ENCODE data around the gene SRP54. TPM values are rescaled to one million over a fixed set of nuclear protein-coding genes. Genes with fewer than 3 reads are reported as not detected.
A peak's percentile ranks its signal among the peaks of the same experiment; 100 is the strongest.
"Not testable (repeated sequence)": the region's sequence is repeated elsewhere in the genome, so short reads cannot be mapped to it uniquely, and the experiment has no call there.

Gene SRP54
- total RNA-seq, 2 donors from 2014 or later: 38.3 to 43.4 TPM

GRCh38 chr14:34980337-34980900, 2.4 kb upstream of the SRP54 start:
- DNase-seq (no peak), ATAC-seq (no peak)
- intact Hi-C loops (cut with DNase I, micrococcal nuclease): no loop called here

GRCh38 chr14:34981743-34982420, 910 bp upstream of the SRP54 start:
- intact Hi-C loops (cut with DNase I, micrococcal nuclease): no loop called here
- ATAC-seq (peak; percentile 8), DNase-seq (peak in 1 of 2 donors; percentile 46)

GRCh38 chr14:34983148-34983760, 462 bp downstream of the SRP54 start:
- DNase-seq (no peak), ATAC-seq (peak; percentile 19)
- intact Hi-C loops (cut with DNase I, micrococcal nuclease): no loop called here

GRCh38 chr14:34983786-34984185, 994 bp downstream of the SRP54 start:
- intact Hi-C loops (cut with DNase I, micrococcal nuclease): no loop called here
- no peak for ATAC-seq
- DNase-seq: no peak

GRCh38 chr14:34985740-34986139, 2.9 kb downstream of the SRP54 start:
- ATAC-seq: no peak
- intact Hi-C loops (cut with DNase I, micrococcal nuclease): no loop called here
- no peak for DNase-seq

- ATAC-seq: no peak
- intact Hi-C loops (cut with DNase I, micrococcal nuclease): no loop called here
- no peak for DNase-seq
Observed at GRCh38 chr14:34987180-34987579, 4.4 kb downstream of the SRP54 start.

- no peak for ATAC-seq
- no peak for DNase-seq
- intact Hi-C loops (cut with DNase I, micrococcal nuclease): no loop called here
Observed at GRCh38 chr14:34989762-34990161, 7.0 kb downstream of the SRP54 start.

GRCh38 chr14:34993426-34993825, 10.6 kb downstream of the SRP54 start:
- intact Hi-C loops (cut with DNase I, micrococcal nuclease): no loop called here
- DNase-seq (no peak), ATAC-seq (no peak)

GRCh38 chr14:34994668-34995067, 11.9 kb downstream of the SRP54 start:
- ATAC-seq (no peak), DNase-seq (no peak)
- intact Hi-C loops (cut with DNase I, micrococcal nuclease): no loop called here

- ATAC-seq: no peak
- intact Hi-C loops (cut with DNase I, micrococcal nuclease): no loop called here
- DNase-seq: no peak
Observed at GRCh38 chr14:34997762-34998161, 15.0 kb downstream of the SRP54 start.

- ATAC-seq: no peak
- DNase-seq: no peak
- intact Hi-C loops (cut with DNase I, micrococcal nuclease): no loop called here
Observed at GRCh38 chr14:34999500-34999899, 16.7 kb downstream of the SRP54 start.

- ATAC-seq (no peak), DNase-seq (no peak)
- intact Hi-C loops (cut with DNase I, micrococcal nuclease): no loop called here
Observed at GRCh38 chr14:35001621-35002020, 18.8 kb downstream of the SRP54 start.

- ATAC-seq (peak; percentile 54), DNase-seq (no peak)
- intact Hi-C loops (cut with DNase I, micrococcal nuclease): no loop called here
Observed at GRCh38 chr14:35004839-35005238, 22.0 kb downstream of the SRP54 start.

- DNase-seq (no peak), ATAC-seq (no peak)
- intact Hi-C loops (cut with DNase I, micrococcal nuclease): no loop called here
Observed at GRCh38 chr14:35016568-35016967, 33.8 kb downstream of the SRP54 start.

GRCh38 chr14:35020713-35021112, 37.9 kb downstream of the SRP54 start:
- DNase-seq: no peak
- intact Hi-C loops (cut with DNase I, micrococcal nuclease): no loop called here
- ATAC-seq: no peak

GRCh38 chr14:35028435-35028834, 45.6 kb downstream of the SRP54 start:
- DNase-seq (no peak), ATAC-seq (no peak)
- intact Hi-C loops (cut with DNase I, micrococcal nuclease): no loop called here

- intact Hi-C loops (cut with DNase I, micrococcal nuclease): no loop called here
- DNase-seq: no peak
- no peak for ATAC-seq
Observed at GRCh38 chr14:35032562-35032961, 49.8 kb downstream of the SRP54 start.

GRCh38 chr14:35034440-35034833, 51.6 kb downstream of the SRP54 start:
- DNase-seq: no peak
- intact Hi-C loops (cut with DNase I, micrococcal nuclease): no loop called here
- no peak for ATAC-seq

- intact Hi-C loops (cut with DNase I, micrococcal nuclease); DNase-seq: not testable (repeated sequence)
- ATAC-seq: peak; percentile 63
Observed at GRCh38 chr14:35034944-35035554, 52.3 kb downstream of the SRP54 start.

GRCh38 chr14:35038312-35038711, 55.5 kb downstream of the SRP54 start:
- ATAC-seq; intact Hi-C loops (cut with DNase I, micrococcal nuclease); DNase-seq: not testable (repeated sequence)
